Measurements from ENCODE around the gene CLP1. TPM values are rescaled to one million over a fixed set of nuclear protein-coding genes. Genes with fewer than 3 reads are reported as not detected.
A peak's percentile ranks its signal among the peaks of the same experiment; 100 is the strongest.
"Not testable (repeated sequence)": the region's sequence is repeated elsewhere in the genome, so short reads cannot be mapped to it uniquely, and the experiment has no call there.

Gene CLP1
- total RNA-seq, 1 experiment from 2014 or later = 15.2 TPM

GRCh38 chr11:57680552-57680874, 23.0 kb downstream of the CLP1 start:
- Mint-ChIP-seq H3K27me3 (ENCODE audit: unreplicated experiment) (no peaks in the 10 kb centered on the region), H3K27ac (ENCODE audit: unreplicated experiment) (peak overlapping the region; percentile 37), H3K9me3 (ENCODE audit: low read depth, unreplicated experiment) (no peaks in the 10 kb centered on the region), H3K4me1 (ENCODE audit: low read depth, unreplicated experiment) (peaks cover 29% of the 10 kb centered on the region), H3K36me3 (ENCODE audit: insufficient read depth, unreplicated experiment) (peaks cover 67% of the 10 kb centered on the region), H3K4me3 (ENCODE audit: low read depth, unreplicated experiment) (no peak overlapping the region)
- intact Hi-C loops (cut with micrococcal nuclease; ENCODE audit: unreplicated experiment) = no loop called here
- peak; percentile 31 for DNase-seq
- CTCF ChIA-PET = no interaction called here
- no TSS peak for BruUV-seq (replicated peaks)
- no peak for TF ChIP-seq CTCF (IDR thresholded peaks at IDR 0.05; ENCODE audit: unreplicated experiment)

- Mint-ChIP-seq H3K4me1 (ENCODE audit: low read depth, unreplicated experiment) (peaks cover 22% of the 10 kb centered on the region), H3K27ac (ENCODE audit: unreplicated experiment) (no peak overlapping the region), H3K27me3 (ENCODE audit: unreplicated experiment) (no peaks in the 10 kb centered on the region), H3K36me3 (ENCODE audit: insufficient read depth, unreplicated experiment) (peaks cover 67% of the 10 kb centered on the region), H3K9me3 (ENCODE audit: low read depth, unreplicated experiment) (no peaks in the 10 kb centered on the region), H3K4me3 (ENCODE audit: low read depth, unreplicated experiment) (no peak overlapping the region)
- TF ChIP-seq CTCF (IDR thresholded peaks at IDR 0.05; ENCODE audit: unreplicated experiment) = no peak
- DNase-seq = no peak
- no TSS peak for BruUV-seq (replicated peaks)
- intact Hi-C loops (cut with micrococcal nuclease; ENCODE audit: unreplicated experiment) = no loop called here
- CTCF ChIA-PET = no interaction called here
These were observed 23.6 kb downstream of the CLP1 start for GRCh38 chr11:57681168-57681567.

GRCh38 chr11:57690474-57690873, 32.9 kb downstream of the CLP1 start:
- peaks cover 48% of the 10 kb centered on the region for H3K36me3 Mint-ChIP-seq (ENCODE audit: insufficient read depth, unreplicated experiment)
- H3K27ac Mint-ChIP-seq (ENCODE audit: unreplicated experiment); CTCF ChIA-PET; DNase-seq; H3K9me3 Mint-ChIP-seq (ENCODE audit: low read depth, unreplicated experiment); H3K4me1 Mint-ChIP-seq (ENCODE audit: low read depth, unreplicated experiment); intact Hi-C loops (cut with micrococcal nuclease; ENCODE audit: unreplicated experiment); H3K27me3 Mint-ChIP-seq (ENCODE audit: unreplicated experiment); H3K4me3 Mint-ChIP-seq (ENCODE audit: low read depth, unreplicated experiment); BruUV-seq (replicated peaks): not testable (repeated sequence)

- H3K36me3 Mint-ChIP-seq (ENCODE audit: insufficient read depth, unreplicated experiment) = peaks cover 69% of the 10 kb centered on the region
- no peaks in the 10 kb centered on the region for H3K9me3 Mint-ChIP-seq (ENCODE audit: low read depth, unreplicated experiment)
- no TSS peak for BruUV-seq (replicated peaks)
- CTCF ChIA-PET = no interaction called here
- intact Hi-C loops (cut with micrococcal nuclease; ENCODE audit: unreplicated experiment) = no loop called here
- DNase-seq = no peak
- no peak overlapping the region for H3K4me3 Mint-ChIP-seq (ENCODE audit: low read depth, unreplicated experiment)
- no peaks in the 10 kb centered on the region for H3K27me3 Mint-ChIP-seq (ENCODE audit: unreplicated experiment)
- TF ChIP-seq CTCF (IDR thresholded peaks at IDR 0.05; ENCODE audit: unreplicated experiment) = no peak
- H3K4me1 Mint-ChIP-seq (ENCODE audit: low read depth, unreplicated experiment) = no peaks in the 10 kb centered on the region
- H3K27ac Mint-ChIP-seq (ENCODE audit: unreplicated experiment) = no peak overlapping the region
These were observed 41.3 kb downstream of the CLP1 start for GRCh38 chr11:57698843-57699365.

GRCh38 chr11:57699813-57700212, 42.3 kb downstream of the CLP1 start:
- H3K4me1 Mint-ChIP-seq (ENCODE audit: low read depth, unreplicated experiment) = no peaks in the 10 kb centered on the region
- no peak for DNase-seq
- no peaks in the 10 kb centered on the region for H3K9me3 Mint-ChIP-seq (ENCODE audit: low read depth, unreplicated experiment)
- H3K27me3 Mint-ChIP-seq (ENCODE audit: unreplicated experiment) = no peaks in the 10 kb centered on the region
- no peak for TF ChIP-seq CTCF (IDR thresholded peaks at IDR 0.05; ENCODE audit: unreplicated experiment)
- H3K4me3 Mint-ChIP-seq (ENCODE audit: low read depth, unreplicated experiment) = no peak overlapping the region
- no TSS peak for BruUV-seq (replicated peaks)
- H3K27ac Mint-ChIP-seq (ENCODE audit: unreplicated experiment) = no peak overlapping the region
- peaks cover 77% of the 10 kb centered on the region for H3K36me3 Mint-ChIP-seq (ENCODE audit: insufficient read depth, unreplicated experiment)
- CTCF ChIA-PET = no interaction called here
- intact Hi-C loops (cut with micrococcal nuclease; ENCODE audit: unreplicated experiment) = no loop called here
